NCI-H2227 (cell line): ENCODE measurements around the gene HOXB4.

Experiments
- DNase-seq: peaks from one replicate; lab custom pipeline; 2025; ENCODE audit not compliant: unreplicated experiment; lab: John Stamatoyannopoulos, UW

The HOXB4 gene

GRCh38 chr17:48575066-48575582 is 3.0 kb downstream of the HOXB4 start:
- peak; percentile 43 for DNase-seq

DNA sequence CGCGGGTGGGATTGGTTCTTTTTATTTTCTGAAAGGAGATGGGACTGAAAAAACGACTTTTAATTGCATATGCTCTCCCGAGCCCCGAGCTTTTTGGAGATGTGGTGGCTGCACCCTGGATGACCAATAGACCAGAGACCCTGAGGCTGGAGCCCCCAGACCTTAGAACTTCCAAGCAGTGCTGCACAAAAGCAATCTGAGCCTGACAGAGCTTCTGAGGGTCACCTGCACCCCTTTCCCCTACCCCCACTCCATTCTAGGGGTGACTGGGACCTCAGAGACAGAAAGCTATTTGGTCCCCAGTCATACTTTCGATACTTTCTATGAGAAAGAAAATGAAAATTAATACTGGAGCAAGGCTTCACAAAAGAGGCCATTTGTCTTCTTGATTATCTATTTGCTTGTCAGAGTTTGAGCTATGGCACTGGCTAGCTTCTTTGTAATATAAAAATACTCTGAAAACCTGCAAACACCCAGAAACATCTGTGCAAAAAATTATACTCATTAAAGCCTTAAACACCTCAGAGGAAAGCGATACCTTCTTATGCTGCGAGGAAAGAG is 3.6 kb downstream of the HOXB4 start:
- no peak for DNase-seq

DNA sequence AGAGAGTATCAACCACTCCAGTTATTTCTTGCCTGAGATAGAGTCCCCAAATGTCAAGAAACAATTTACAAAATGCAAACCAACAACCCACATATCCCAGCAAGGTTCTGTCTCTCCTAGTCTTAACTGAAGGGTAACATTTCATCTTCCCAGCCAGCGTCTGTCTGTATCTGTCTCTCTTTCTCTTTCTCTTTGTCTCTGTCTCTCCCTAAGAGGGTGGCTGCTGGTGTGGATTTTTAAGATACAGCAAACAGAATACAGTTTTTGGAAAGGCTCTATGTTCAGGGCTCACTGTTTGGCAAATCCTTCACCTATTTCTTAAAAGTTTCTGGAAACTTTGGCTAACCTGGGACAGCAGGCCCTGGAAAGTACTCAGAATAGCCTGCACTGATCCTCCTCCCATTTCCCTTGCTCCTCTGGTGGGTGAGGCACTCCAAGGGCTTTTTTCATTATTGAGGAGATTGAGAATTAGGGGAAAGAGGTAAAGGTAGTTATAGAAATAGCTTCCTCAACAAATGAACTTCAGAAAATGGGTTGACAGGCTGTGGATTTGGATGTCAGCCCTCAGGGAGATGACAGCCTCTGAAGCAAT is 6.2 kb downstream of the HOXB4 start:
- DNase-seq, result no peak

DNA sequence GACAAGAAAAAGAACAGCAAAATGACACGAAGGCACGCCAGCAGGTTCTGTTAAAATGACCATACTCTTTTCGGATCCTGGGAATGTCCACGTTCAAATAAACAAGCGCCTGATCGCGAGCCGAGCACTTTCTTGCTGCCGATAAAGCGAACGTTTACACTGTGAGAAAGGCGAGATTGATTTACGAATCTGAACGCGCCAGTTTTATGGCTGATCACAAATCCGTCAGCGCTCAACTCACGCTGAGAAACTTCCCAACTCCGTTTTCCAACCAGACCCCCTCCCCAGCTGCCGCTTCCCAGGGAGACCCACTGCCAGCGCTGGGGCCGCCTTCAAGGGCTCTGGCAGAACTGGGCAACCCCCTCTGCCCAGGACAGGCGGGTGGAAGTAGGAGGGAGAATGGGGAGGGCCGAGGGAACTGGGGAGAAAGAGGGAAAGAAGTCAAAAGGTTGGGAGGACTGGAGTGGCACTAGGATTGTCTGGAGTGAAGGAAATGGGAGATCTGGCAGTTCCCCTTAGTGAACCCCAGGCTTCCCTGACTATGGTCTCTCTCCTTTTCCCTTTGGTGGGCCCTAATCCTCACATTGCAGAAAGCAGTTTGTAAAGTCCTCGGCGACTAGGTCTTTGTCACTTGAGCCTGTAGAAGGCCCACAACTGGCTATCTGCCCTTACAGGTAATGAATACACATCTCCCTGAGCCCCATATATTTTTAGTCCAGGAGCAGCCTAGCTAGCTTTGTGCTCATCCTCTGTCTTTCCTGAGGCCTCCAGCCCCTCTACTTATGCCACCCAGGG is 6.9 kb downstream of the HOXB4 start:
- DNase-seq, result no peak

GRCh38 chr17:48570325-48571023 is 7.7 kb downstream of the HOXB4 start:
- no peak for DNase-seq

DNA sequence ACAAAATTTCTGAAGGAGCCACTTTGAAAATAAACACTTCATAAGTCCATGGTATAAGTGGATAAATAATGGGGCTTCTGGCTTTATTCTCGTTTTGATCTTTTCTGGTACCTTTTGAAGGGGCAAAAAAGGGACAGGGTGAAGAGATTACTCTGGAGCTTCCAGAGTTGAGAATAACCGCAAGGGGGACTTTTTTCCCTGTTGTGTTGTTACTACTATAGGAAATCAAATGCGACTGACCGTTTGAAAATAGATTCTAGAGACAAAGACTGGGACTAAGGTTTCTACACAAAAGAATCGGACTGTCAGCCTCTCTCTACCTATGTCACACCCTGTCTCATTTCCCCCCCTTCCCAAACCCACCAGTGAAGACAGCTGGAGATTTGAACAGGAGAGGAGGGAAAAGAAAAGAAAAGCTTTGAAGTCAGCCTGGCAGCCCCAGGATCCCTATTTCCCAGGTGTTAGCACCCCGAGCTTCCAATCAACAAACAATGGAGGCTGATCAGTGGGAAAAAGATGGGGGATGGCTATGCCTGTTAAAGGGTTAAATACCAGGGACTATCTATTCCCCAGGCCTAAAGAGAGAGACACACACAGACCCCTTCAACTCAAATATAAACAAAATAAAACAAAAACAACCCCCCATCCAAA is 8.4 kb downstream of the HOXB4 start:
- no peak for DNase-seq

DNA sequence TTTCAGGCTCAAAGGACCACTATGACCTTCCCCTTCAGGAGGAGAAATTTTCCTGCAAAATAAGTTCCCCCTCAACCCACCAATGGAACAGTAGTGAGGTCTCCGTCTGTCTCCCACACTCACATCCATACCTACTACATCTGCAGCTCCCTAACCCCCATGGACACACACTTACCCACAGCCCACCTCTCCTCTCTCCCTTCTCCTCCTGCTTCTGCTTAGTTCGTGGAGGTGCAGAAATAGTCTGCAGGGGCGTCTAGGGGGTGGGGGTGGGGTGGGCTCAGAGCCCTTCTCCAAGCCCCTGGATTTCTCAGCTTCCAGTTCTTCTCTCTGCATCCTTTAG is 8.9 kb downstream of the HOXB4 start:
- DNase-seq, result no peak

DNA sequence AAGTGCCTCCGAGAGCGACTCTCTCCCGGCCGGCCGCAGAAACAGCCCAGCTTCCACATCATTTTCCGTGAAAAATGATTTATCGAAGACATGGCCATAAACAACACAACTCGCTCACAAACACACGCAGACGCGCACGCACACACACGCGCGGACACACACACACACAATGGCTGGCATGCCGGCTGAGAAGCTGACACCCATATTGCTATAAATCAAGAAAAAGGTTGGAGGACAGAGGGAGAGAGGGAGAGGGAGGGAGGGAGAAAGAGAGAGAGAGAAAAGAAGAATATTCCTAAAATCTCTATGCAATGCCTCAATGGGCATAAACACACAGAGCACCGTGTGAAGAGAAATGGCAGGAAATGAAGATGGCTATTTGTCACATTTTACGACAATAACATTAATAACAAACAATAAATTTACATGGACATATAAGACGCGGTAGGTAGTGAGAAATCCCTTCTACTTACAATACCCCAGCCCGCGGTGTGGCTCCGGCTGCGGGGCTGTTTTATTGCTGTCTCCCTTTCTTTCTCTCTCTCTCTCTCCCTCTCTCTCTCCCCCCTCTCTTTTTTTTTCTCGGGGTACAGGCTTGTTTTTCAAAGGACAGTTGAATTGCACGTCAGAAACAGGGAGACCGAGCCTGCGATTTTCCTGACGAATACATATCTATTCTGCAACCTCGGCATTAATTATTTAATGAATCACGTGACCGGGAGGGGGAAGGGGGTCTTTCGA is 9.5 kb downstream of the HOXB4 start:
- peak; percentile 54 for DNase-seq

DNA sequence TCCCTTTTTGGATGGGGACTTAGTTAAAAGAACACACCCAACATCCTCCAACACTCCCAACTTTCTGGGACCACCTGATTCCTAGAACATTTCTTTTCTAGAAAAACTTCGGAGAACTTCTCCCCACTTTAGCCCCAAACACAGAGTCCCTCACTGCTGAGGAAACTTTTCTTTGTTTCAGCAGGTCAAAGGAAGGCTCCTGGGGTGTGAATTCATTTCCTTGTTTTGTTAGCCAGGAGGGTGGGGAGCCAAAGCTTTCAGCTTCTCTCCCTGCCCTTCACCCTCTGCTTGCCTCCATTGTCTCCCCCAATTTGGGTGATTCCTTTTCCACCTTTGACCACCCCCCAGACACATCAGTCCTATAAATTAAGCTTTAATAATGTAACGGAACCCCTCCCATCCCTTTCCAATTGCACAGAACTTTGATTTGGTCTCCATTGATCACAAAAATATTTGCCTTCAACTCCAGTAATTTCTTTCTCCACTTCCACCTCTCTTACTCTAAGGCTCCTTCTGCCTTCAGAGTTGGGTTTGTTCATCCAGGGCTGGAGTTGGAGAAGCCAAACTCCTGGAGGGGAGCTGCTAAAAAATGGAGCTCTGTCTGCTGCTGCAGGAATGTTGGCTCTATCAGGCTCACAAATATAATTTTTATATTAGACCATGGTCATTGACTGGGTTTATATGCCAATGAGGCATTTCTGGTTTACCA is 10.3 kb downstream of the HOXB4 start:
- DNase-seq, result no peak

GRCh38 chr17:48567209-48567608 is 10.9 kb downstream of the HOXB4 start:
- no peak for DNase-seq

DNA sequence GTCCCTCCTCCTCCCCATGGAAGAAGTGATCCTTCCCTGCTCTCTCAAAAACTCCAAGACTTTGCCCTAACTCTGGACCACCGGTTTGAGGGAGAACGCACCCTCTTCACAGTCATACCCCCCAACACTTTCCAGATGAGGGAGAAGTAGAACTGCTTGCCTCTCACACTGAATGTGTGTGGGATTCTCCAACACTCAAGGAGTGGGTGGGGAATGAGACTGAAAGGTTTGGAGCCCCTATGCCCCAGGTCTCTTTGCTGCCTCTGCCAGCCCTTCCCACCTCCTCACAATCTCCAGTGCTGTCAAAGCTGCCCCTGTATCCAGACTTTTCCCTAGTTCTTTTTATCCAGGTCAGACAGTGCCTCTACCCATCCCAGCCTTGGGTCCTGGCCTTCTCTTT is 11.4 kb downstream of the HOXB4 start:
- DNase-seq, result no peak

DNA sequence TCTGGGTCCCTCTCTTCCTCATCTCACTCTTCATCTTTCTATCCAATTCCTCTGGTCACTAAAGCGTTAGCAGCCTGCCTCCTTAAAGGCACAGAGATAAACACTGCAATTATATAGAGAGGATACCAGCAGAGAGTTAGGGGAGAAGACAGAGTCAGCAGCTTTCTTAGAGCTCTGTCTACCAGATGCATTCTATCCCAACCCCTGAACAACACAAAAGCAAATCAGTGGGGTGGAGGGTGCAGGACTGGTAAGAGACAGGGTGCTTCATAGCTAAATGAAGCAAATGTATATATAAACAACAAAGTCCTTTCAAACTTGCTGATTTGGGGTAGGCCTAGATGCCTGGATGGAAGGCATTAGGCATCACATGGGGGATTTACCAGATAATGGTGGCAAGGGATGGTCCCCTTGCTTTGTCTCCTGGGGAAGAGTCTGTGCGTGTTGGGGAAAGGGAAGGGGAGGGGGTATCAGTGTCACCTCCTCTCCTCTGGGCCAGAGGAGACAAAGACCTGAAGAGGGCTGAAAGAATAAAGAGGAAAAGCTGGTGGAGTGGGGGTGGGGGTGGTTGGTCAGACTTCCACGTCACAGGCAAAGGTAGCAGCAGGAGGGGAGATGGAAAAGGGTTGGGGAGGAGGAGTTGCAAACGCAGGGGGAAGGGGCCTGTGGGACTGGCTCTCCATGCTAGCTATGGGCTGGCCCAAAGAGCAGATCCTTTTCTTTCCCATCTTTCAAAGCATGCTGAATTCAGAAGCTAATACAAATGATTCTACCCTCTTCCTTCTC is 12.0 kb downstream of the HOXB4 start:
- DNase-seq, result peak; percentile 26

GRCh38 chr17:48565022-48565554 is 13.1 kb downstream of the HOXB4 start:
- DNase-seq, result no peak

GRCh38 chr17:48564188-48565021 is 13.7 kb downstream of the HOXB4 start:
- peak; percentile 53 for DNase-seq

GRCh38 chr17:48563867-48564187 is 14.3 kb downstream of the HOXB4 start:
- no peak for DNase-seq

DNA sequence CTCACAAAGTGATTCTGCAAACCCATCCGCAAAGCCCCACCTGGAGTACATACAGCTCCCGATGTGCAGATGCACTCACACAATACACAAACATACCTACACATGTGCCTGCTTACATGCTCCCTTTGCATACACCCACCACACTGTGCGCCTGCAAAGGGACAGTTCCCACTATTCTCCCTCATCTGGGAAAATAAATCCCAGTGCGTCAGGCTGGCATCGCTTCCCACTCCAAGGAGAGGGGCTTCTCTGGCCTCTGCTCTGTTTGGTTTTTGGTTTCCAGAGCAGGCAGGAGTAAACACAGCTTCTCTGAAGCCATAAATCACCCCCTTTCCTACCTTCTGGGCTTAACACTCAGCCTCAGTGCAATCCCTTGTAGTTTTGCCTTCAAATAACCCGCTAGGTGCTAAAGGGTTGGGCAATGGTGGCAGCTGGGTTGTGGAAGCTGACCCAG is 14.7 kb downstream of the HOXB4 start:
- DNase-seq, result no peak

- DNase-seq, result no peak
These were observed 15.2 kb downstream of the HOXB4 start for GRCh38 chr17:48562934-48563333.
